DOHH2 (cell line): ENCODE measurements around the gene CYP27A1.
"Not testable (repeated sequence)": the region's sequence is repeated elsewhere in the genome, so short reads cannot be mapped to it uniquely, and the experiment has no call there.

Source experiments
- CTCF ChIP-seq: fragments of 200-600 bp; sonication (generic); IDR thresholded peaks from one replicate; pipeline ENCODE4 v1.5.1; 2014; ENCODE audit warnings: antibody characterized with exemption, mild to moderate bottlenecking, low read depth, low read length; ENCODE audit not compliant: poor library complexity, severe bottlenecking
- EZH2phosphoT487 ChIP-seq: fragments of 200-600 bp; sonication (generic); IDR thresholded peaks from 2 replicates; pipeline ENCODE4 v1.6.1; 2017; ENCODE audit warnings: borderline replicate concordance, mild to moderate bottlenecking, antibody characterized with exemption, low read length, moderate library complexity, mixed read lengths

DNA sequence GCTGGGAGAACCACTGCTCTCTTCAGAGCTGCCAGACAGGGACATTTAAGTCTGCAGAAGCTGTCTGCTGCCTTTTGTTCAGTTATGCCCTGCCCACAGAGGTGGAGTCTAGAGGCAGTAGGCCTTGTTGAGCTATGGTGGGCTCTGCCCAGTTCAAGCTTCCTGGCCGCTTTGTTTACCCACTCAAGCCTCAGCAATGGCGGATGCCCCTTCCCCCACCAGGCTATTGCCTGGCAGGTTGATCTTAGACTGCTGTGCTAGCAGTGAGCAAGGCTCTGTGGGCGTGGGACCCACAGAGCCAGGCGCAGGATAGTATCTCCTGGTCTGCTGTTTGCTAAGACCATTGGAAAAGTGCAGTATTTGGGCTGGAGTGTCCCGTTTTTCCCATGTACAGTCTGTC, 9.2 kb upstream of the CYP27A1 start:
- not testable (repeated sequence) for TF ChIP-seq CTCF, EZH2phosphoT487
